ENCODE measurements around the gene RPS5.

- TF ChIP-seq CTCF (IDR thresholded peaks at IDR 0.05) (no peak), ZFX (IDR thresholded peaks at IDR 0.05; ENCODE audit: borderline replicate concordance) (no peak)
Observed at GRCh38 chr19:58374200-58374599, 12.9 kb upstream of the RPS5 start.
